SK-N-SH (cell line): ENCODE measurements around the gene SOAT2. TPM values are rescaled to one million over a fixed set of nuclear protein-coding genes. Genes with fewer than 3 reads are reported as not detected.

Experiments used
- CTCF ChIA-PET: fragments of 300-600, 350-600 bp; formaldehyde crosslinking; extraction: SDS; loops from one replicate; lab custom pipeline; 2021; lab: Yijun Ruan, JAX
- POLR2A ChIA-PET: fragments of 350-600 bp; sonication (Branson Sonifier 250); formaldehyde crosslinking; extraction: SDS; loops from one replicate; lab custom pipeline; 2020; ENCODE audit warnings: antibody characterized with exemption, inconsistent platforms; lab: Yijun Ruan, JAX
- DNase-seq: peaks from one replicate; pipeline ENCODE4 v3.0.0; 2012
- H2AFZ ChIP-seq: fragments of 200-600 bp; sonication (generic); 2 replicates; pipeline ENCODE4 v1.8.1; 2016; ENCODE audit warnings: antibody characterized with exemption, mild to moderate bottlenecking, low read depth
- H3F3A ChIP-seq: fragments of 200-600 bp; sonication (generic); replicated peaks from 2 replicates; pipeline ENCODE3; 2016; ENCODE audit warnings: antibody characterized with exemption, mild to moderate bottlenecking; ENCODE audit not compliant: insufficient read depth
- H3K27ac ChIP-seq, 2 experiments: fragments of 200-500 bp in 1 of 2; fragments of 200-600 bp in 1 of 2; sonication (Bioruptor generic) in 1 of 2; sonication (generic), shearing (Covaris generic) in 1 of 2; 2 replicates each; pipeline versions ENCODE4 v1.5.1 to v1.6.1; 2014 to 2016; ENCODE audit warnings: low read depth in 2 of 2, inconsistent platforms in 1 of 2, low read length in 1 of 2, mild to moderate bottlenecking in 1 of 2, mixed read lengths in 1 of 2
- H3K27me3 ChIP-seq: fragments of 200-600 bp; sonication (generic), shearing (Covaris generic); 2 replicates; pipeline ENCODE4 v1.6.1; 2016; ENCODE audit warnings: mixed run types; ENCODE audit not compliant: insufficient read depth
- H3K36me3 ChIP-seq, 2 experiments: fragments of 200-500 bp in 1 of 2; fragments of 200-600 bp in 1 of 2; sonication (Bioruptor generic) in 1 of 2; sonication (generic) in 1 of 2; replicated peaks in 1 of 2; 2 replicates each; pipeline versions ENCODE3 to v1.5.1; 2014 to 2016; ENCODE audit warnings: low read length in 1 of 2, mild to moderate bottlenecking in 1 of 2; ENCODE audit not compliant: insufficient read depth in 2 of 2, control insufficient read depth in 1 of 2
- H3K4me1 ChIP-seq, 2 experiments: fragments of 200-500 bp in 1 of 2; fragments of 200-600 bp in 1 of 2; sonication (Bioruptor generic) in 1 of 2; sonication (generic), shearing (Covaris generic) in 1 of 2; 2 replicates each; pipeline versions ENCODE4 v1.5.1 to v1.6.1; 2014 to 2016; ENCODE audit warnings: low read depth in 1 of 2, low read length in 1 of 2, mixed run types in 1 of 2; ENCODE audit not compliant: insufficient read depth in 2 of 2, control insufficient read depth in 1 of 2
- H3K4me2 ChIP-seq: fragments of 200-600 bp; sonication (generic), shearing (Covaris generic); 2 replicates; pipeline ENCODE4 v1.6.1; 2017; ENCODE audit warnings: mixed run types
- H3K4me3 ChIP-seq, 2 experiments: fragments of 200-500 bp in 1 of 2; fragments of 200-600 bp in 1 of 2; sonication (Bioruptor generic) in 1 of 2; sonication (generic), shearing (Covaris generic) in 1 of 2; 2 replicates each; pipeline versions ENCODE4 v1.5.1 to v1.8.1; 2014 to 2016; ENCODE audit warnings: low read depth in 2 of 2, inconsistent platforms in 1 of 2, low read length in 1 of 2, mild to moderate bottlenecking in 1 of 2, mixed read lengths in 1 of 2, moderate library complexity in 1 of 2
- H3K79me2 ChIP-seq: fragments of 200-600 bp; sonication (generic); 2 replicates; pipeline ENCODE4 v1.8.1; 2017; ENCODE audit warnings: mild to moderate bottlenecking; ENCODE audit not compliant: insufficient read depth
- H3K9ac ChIP-seq: fragments of 200-600 bp; sonication (generic); 2 replicates; pipeline ENCODE4 v1.6.1; 2017; ENCODE audit warnings: mixed run types
- H3K9me2 ChIP-seq: fragments of 200-600 bp; sonication (generic); 2 replicates; pipeline ENCODE4 v1.6.1; 2017; ENCODE audit warnings: mixed run types
- H3K9me3 ChIP-seq: fragments of 200-600 bp; sonication (generic); 2 replicates; pipeline ENCODE4 v1.6.1; 2017; ENCODE audit warnings: mixed run types, mild to moderate bottlenecking, moderate library complexity
- H4K20me1 ChIP-seq: fragments of 200-600 bp; sonication (generic); 2 replicates; pipeline ENCODE4 v1.6.1; 2017; ENCODE audit warnings: mild to moderate bottlenecking, mixed run types; ENCODE audit not compliant: insufficient read depth
- CHD2 ChIP-seq: fragments of 150-350 bp; IDR thresholded peaks from 2 replicates; pipeline ENCODE4 v1.6.1; 2018; ENCODE audit warnings: low read length; ENCODE audit not compliant: partially characterized antibody
- CTCF ChIP-seq: fragments of 200-600 bp; sonication (generic); IDR thresholded peaks from 2 replicates; pipeline ENCODE4 v1.6.1; 2017; ENCODE audit warnings: antibody characterized with exemption, mild to moderate bottlenecking, moderate library complexity
- ELF1 ChIP-seq: IDR thresholded peaks from 2 replicates; pipeline ENCODE4 v1.4.0; 2012
- EP300 ChIP-seq, 2 experiments: IDR thresholded peaks; 2 replicates each; pipeline versions ENCODE4 v1.4.0 to v1.6.1; 2012; ENCODE audit warnings: borderline replicate concordance in 1 of 2, low read depth in 1 of 2, low read length in 1 of 2
- EZH2phosphoT487 ChIP-seq: fragments of 200-600 bp; sonication (generic); IDR thresholded peaks from 2 replicates; pipeline ENCODE4 v1.6.1; 2017; ENCODE audit warnings: low read depth, mixed run types, mild to moderate bottlenecking, antibody characterized with exemption, moderate library complexity, borderline replicate concordance
- FOSL2 ChIP-seq: IDR thresholded peaks from 2 replicates; pipeline ENCODE4 v1.4.0; 2012; ENCODE audit warnings: low read depth, mild to moderate bottlenecking, moderate library complexity, borderline replicate concordance
- FOXM1 ChIP-seq: IDR thresholded peaks from 2 replicates; pipeline ENCODE4 v1.4.0; 2012; ENCODE audit warnings: low read depth, mild to moderate bottlenecking
- GABPA ChIP-seq: IDR thresholded peaks from 2 replicates; pipeline ENCODE4 v1.4.0; 2012; ENCODE audit warnings: low read depth, mild to moderate bottlenecking
- GATA2 ChIP-seq: sonication (generic); formaldehyde crosslinking; IDR thresholded peaks from 2 replicates; pipeline ENCODE4 v1.5.0; 2020; ENCODE audit warnings: mild to moderate bottlenecking, missing genetic modification reagents
- IRF3 ChIP-seq: fragments of 150-350 bp; IDR thresholded peaks from 2 replicates; pipeline ENCODE4 v1.6.1; 2016; ENCODE audit warnings: mild to moderate bottlenecking, low read depth, low read length
- NFIC ChIP-seq: IDR thresholded peaks from 2 replicates; pipeline ENCODE4 v1.4.0; 2012; ENCODE audit warnings: borderline replicate concordance
- NRF1 ChIP-seq: IDR thresholded peaks from 2 replicates; pipeline ENCODE4 v1.6.1; 2012; ENCODE audit warnings: low read depth, mild to moderate bottlenecking, low read length
- PBX3 ChIP-seq: IDR thresholded peaks from 2 replicates; pipeline ENCODE4; 2012
- POLR2AphosphoS5 ChIP-seq: IDR thresholded peaks from 2 replicates; pipeline ENCODE4 v1.6.1; 2012; ENCODE audit warnings: low read depth, low read length
- RCOR1 ChIP-seq: fragments of 150-350 bp; IDR thresholded peaks from 2 replicates; pipeline ENCODE4 v1.6.1; 2017; ENCODE audit warnings: antibody characterized with exemption, low read length
- RFX5 ChIP-seq: IDR thresholded peaks from 2 replicates; pipeline ENCODE4 v1.6.1; 2012; ENCODE audit warnings: mild to moderate bottlenecking, improper control_type of control experiment, low read length
- RXRA ChIP-seq: IDR thresholded peaks from 2 replicates; pipeline ENCODE4 v1.4.0; 2012; ENCODE audit warnings: low read depth, mild to moderate bottlenecking, borderline replicate concordance
- TCF12 ChIP-seq: IDR thresholded peaks from 2 replicates; pipeline ENCODE4 v1.4.0; 2012
- USF2 ChIP-seq: fragments of 150-350 bp; IDR thresholded peaks from 2 replicates; pipeline ENCODE4 v1.6.1; 2017; ENCODE audit warnings: antibody characterized with exemption, low read length, low read depth, borderline replicate concordance
- WGBS: methylation state at CpG from one replicate; pipeline ENCODE4 v1.1.6; 2017; ENCODE audit warnings: low lambda C conversion rate; 5-methylcytosine and 5-hydroxymethylcytosine counted together
- polyA plus RNA-seq, 3 experiments: library from polyadenylated mRNA; depleted of rRNA; stranded (reverse); fragments of >200 nt; gene quantifications; 2 replicates each; pipeline ENCODE4 v1.2.3, GENCODE V29; 2012

SOAT2 gene
- polyA plus RNA-seq, 1 of the 3 experiments (the other 2 are of a cell fraction) = 0.18 TPM

GRCh38 chr12:53113951-53114350 lies 10.7 kb downstream of the SOAT2 start:
- no peaks in the 10 kb centered on the region for H4K20me1 ChIP-seq
- no peak for DNase-seq
- no peak overlapping the region for H3K4me2 ChIP-seq
- ChIA-PET CTCF (interaction anchor here (1.2 kb wide), 2 partner anchors 15 to 100 kb away, joined by 3 read pairs; no protein-coding TSS in a partner anchor), POLR2A (no interaction called here)
- no peak overlapping the region for H3K4me3 ChIP-seq
- no peaks in the 10 kb centered on the region for H3K9me3 ChIP-seq
- no peak overlapping the region for H3K27ac ChIP-seq
- no peak overlapping the region for H3K9ac ChIP-seq
- no peaks in the 10 kb centered on the region for H3K27me3 ChIP-seq
- no peaks in the 10 kb centered on the region for H3K36me3 ChIP-seq
- no peaks in the 10 kb centered on the region for H3K79me2 ChIP-seq
- no peak overlapping the region for H2AFZ ChIP-seq
- no peaks in the 10 kb centered on the region for H3F3A ChIP-seq
- H3K9me2 ChIP-seq = no peaks in the 10 kb centered on the region
- peaks cover 0 to 4% of the 10 kb centered on the region in 2 experiments; a peak in 1 of 4 replicates for H3K4me1 ChIP-seq
- TF ChIP-seq PBX3 (no peak), IRF3 (no peak), USF2 (no peak), FOXM1 (no peak), GATA2 (CRISPR knock-in tag) (no peak)

- 93% methylated on average over 30 of the region's 33 CpGs for WGBS
Observed at GRCh38 chr12:53115112-53115890, 12.0 kb downstream of the SOAT2 start.

More at GRCh38 chr12:53115112-53115890, 12.0 kb downstream of the SOAT2 start:
- Histone ChIP-seq H4K20me1 (no peaks in the 10 kb centered on the region), H3K4me2 (no peak overlapping the region), H3K79me2 (no peaks in the 10 kb centered on the region), H3K4me1 (peaks cover 0 to 4% of the 10 kb centered on the region in 2 experiments; a peak in 1 of 4 replicates), H3F3A (no peaks in the 10 kb centered on the region), H2AFZ (no peak overlapping the region), H3K9me2 (no peaks in the 10 kb centered on the region), H3K9me3 (no peaks in the 10 kb centered on the region), H3K4me3 (no peak overlapping the region), H3K36me3 (no peaks in the 10 kb centered on the region), H3K27me3 (no peaks in the 10 kb centered on the region), H3K9ac (no peak overlapping the region), H3K27ac (no peak overlapping the region)
- no peak for DNase-seq
- ChIA-PET POLR2A (no interaction called here), CTCF (interaction anchor here (1.0 to 1.3 kb wide), 2 partner anchors 49 to 134 kb away, joined by 3 read pairs; no protein-coding TSS in a partner anchor)
- no peak for TF ChIP-seq RCOR1
- no peak for TF ChIP-seq FOXM1
- no peak for TF ChIP-seq FOSL2
- no peak for TF ChIP-seq RXRA
- no peak for TF ChIP-seq EZH2phosphoT487
- no peak for TF ChIP-seq NRF1
- TF ChIP-seq ELF1 = no peak
- no peak for TF ChIP-seq EP300 (IDR thresholded peaks at IDR 0.05; ENCODE audit: borderline replicate concordance in 1 of 2, low read depth in 1 of 2, low read length in 1 of 2)
- TF ChIP-seq IRF3 = no peak
- TF ChIP-seq POLR2AphosphoS5 = no peak
- no peak for TF ChIP-seq NFIC
- no peak for TF ChIP-seq CHD2
- no peak for TF ChIP-seq RFX5
- TF ChIP-seq GABPA = no peak
- no peak for TF ChIP-seq CTCF
- TF ChIP-seq TCF12 = no peak
